ENCODE results near the gene ANG.
"Not testable (repeated sequence)": the region's sequence is repeated elsewhere in the genome, so short reads cannot be mapped to it uniquely, and the experiment has no call there.

ANG gene

DNA sequence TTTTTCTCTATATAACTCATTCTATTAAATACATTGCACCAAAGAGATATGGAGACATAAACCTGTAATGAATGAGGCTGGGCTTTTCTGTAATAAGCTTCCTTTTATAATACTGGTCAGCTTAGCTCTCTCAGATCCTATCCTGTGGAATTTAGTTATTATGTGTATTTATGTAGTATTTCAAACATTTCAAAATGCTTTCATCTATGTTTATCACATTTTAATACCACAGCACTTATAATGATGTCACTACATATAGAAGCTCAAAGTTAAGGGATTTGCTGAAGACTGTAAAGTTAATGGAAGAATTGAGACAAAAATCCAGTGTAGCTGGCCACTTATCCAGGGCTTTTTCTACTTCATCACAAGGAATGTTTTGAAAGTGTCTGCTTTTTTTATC lies 11.4 kb downstream of the ANG start:
- DNase-seq (ENCODE audit: low spot score): no peak

DNA sequence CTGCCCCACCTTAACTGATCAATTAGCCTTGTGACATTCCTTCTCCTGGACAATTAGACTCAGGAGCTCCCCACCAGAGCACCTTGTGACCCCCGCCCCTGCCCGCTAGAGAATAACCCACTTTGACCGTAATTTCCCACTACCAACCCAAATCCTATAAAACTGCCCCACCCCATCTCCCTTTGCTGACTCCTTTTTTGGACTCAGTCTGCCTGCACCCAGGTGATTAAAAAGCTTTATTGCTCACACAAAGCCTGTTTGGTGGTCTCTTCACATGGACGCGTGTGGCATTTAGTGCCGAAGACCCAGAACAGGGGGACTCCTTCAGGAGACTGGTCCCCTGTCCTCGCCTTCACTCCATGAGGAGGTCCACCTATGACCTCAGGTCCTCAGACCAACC lies 12.4 kb downstream of the ANG start:
- not testable (repeated sequence) for DNase-seq (ENCODE audit: low spot score)

DNA sequence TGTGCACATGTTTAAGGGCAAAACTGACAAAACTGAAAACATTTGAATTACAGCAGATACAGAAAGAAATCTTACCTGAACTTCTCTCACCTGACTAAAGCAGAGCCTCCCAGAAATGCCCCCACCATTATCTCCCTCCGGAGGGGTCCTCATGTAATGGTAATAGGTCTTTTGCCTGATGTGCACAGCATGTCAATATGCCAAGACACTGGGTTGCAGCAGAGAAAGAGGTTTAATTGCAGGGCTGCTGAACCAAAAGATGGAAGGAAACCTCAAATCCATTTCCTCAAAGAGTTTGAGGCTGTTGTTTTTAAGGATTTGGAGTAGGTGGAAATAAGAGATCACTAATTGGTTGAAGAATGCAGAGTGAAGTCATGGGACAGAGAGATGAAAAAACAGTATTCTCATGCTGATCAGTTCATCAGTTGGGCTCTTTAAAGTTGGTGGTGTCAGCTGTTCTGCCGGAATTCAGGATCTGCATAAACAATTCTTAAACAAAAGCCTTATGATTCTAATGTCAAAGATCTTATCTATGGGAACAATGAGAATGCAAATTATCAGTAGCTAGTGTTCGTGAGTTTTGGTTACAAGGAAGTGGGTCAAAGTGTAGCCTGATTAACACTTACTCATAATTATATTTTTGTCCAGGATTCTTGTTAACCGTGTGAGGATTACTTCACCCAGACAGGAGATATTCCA lies 18.2 kb downstream of the ANG start:
- no peak for DNase-seq (ENCODE audit: low spot score)

DNA sequence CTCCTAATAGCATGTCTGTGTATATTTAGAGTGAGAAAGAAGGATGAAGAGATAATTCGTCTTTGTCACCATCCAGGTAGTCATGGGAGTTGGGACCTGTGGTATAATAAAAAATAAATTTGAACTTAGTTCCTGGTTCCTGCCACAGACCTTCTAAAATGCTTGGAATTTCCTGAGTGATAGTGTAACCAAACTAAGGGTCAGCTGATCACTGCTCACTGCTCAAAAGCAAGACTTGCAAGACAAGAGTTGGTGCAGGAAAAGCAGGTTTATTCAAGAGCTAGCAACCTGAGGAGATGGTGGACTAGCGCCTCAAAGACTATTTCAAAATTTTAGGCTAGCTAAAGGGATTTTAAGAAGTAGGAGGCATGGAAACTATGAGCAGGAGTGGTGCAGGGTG lies 19.1 kb downstream of the ANG start:
- no peak for DNase-seq (ENCODE audit: low spot score)

GRCh38 chr14:20711261-20711660 lies 22.7 kb downstream of the ANG start:
- no peak for DNase-seq (ENCODE audit: low spot score)

DNA sequence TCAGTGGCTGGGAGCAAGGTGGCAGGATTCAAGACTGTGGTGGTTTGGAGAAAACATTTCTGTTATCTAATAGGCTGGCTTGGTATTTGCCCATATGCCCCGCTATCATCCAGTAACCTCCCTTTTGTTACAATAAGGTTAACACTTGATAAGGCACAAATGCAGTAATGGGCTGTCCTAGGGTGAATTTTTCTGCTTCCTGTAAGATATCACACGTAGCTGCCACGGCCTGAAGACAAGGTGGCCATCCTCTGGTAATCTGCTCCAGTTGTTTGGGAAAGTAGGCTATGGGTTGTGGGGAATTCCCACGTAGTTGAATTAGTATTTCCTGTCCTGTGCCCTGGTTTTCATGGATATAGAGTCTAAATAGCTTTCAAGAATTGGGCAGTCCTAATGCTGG lies 23.1 kb downstream of the ANG start:
- DNase-seq (ENCODE audit: low spot score): no peak

DNA sequence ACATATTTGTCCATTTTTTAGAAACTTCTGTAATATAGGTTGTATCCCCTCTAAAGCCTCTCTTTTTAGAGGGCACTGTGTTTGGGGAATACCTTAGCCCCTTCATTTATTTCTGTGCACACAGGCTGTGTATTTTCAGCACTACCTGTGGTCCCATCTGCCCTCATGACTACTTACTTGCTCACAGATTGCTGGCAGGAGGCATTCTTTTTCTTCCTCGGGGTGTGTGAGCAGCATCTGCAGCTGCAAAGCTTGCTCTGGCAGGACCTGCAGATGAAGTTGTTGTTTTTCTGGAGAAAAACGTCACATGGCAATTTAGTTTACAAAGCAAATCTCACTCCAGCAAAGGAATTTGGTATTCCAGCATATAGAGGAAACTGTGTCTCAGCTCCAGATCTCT lies 24.3 kb downstream of the ANG start:
- no peak for DNase-seq (ENCODE audit: low spot score)

DNA sequence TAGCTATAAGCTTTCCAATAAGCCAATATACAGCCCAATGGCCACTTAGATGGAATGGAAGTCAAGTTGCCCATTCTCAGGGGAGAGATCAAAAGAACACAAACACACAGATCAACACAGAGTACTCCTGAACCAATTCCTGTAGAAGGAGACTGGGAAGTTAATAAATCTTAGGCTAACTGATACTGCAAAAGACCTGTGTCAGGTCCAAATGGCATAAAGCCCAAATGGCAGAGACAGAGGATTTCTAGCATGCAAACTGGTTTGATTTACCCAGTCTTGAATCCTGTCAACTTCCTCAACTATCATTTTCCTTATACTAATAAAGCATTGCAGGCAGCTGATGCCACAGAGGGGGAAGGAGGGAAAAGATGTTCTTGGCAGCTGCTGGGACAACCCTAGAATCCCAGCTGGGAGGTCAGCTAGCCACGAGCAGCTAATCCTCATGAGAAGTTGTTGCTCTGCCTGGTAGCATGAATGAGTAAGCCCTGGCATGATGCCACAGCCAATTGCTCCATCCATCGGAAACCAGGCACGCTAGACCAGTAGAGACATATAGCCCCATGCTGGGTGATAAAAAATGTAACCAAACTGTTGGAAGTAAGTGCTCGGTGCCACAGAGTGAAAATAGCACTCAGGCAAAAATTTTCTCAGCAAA lies 26.2 kb downstream of the ANG start:
- peak; percentile 38 for DNase-seq (ENCODE audit: low spot score)

- no peak for DNase-seq (ENCODE audit: low spot score)
Measured at GRCh38 chr14:20719777-20720176, 31.2 kb downstream of the ANG start.

DNA sequence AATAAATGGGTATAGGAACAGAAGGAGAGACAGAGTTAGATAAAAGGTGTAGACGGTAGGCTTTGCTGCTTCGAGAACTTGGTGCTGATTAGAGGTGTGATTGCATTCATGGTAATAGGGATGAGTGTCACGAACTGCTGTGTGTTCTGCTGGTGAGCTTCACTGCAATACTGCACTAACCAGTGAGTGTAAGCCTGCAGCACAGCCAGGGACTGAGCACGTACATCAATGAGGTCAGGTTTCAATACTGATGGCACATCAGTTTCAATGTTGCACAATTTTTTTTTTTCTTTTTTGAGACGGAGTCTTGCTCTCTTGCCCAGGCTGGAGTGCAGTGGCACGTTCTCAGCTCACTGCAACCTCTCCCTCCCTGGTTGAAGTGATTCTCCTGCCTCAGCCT lies 32.2 kb downstream of the ANG start:
- DNase-seq (ENCODE audit: low spot score): no peak

GRCh38 chr14:20722016-20722415 lies 33.5 kb downstream of the ANG start:
- no peak for DNase-seq (ENCODE audit: low spot score)

GRCh38 chr14:20723488-20723887 lies 34.9 kb downstream of the ANG start:
- no peak for DNase-seq (ENCODE audit: low spot score)

- DNase-seq (ENCODE audit: low spot score): not testable (repeated sequence)
Measured at GRCh38 chr14:20726121-20726520, 37.6 kb downstream of the ANG start.

- no peak for DNase-seq (ENCODE audit: low spot score)
Measured at GRCh38 chr14:20726531-20726930, 38.0 kb downstream of the ANG start.

DNA sequence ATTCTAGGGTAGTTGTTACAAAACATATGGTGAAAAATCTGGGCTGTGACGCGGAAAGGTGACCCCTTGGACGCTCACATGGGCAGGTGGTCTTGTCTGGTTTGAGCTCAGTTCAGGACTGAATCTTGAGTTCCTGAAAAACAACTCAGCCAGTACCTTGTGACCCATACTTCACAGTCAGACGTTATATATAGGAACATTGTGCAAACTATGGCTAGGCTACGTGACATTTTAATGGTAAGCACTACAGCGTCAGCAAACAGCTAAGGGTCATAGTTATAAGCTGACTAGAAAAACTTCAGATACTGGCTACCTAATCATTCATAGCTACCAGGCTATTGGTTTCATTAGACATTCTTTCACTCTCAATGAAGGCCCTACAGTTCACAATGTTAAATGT lies 42.3 kb downstream of the ANG start:
- no peak for DNase-seq (ENCODE audit: low spot score)

GRCh38 chr14:20732477-20732876 lies 43.9 kb downstream of the ANG start:
- no peak for DNase-seq (ENCODE audit: low spot score)

- no peak for DNase-seq (ENCODE audit: low spot score)
Measured at GRCh38 chr14:20732979-20733635, 44.5 kb downstream of the ANG start.

DNA sequence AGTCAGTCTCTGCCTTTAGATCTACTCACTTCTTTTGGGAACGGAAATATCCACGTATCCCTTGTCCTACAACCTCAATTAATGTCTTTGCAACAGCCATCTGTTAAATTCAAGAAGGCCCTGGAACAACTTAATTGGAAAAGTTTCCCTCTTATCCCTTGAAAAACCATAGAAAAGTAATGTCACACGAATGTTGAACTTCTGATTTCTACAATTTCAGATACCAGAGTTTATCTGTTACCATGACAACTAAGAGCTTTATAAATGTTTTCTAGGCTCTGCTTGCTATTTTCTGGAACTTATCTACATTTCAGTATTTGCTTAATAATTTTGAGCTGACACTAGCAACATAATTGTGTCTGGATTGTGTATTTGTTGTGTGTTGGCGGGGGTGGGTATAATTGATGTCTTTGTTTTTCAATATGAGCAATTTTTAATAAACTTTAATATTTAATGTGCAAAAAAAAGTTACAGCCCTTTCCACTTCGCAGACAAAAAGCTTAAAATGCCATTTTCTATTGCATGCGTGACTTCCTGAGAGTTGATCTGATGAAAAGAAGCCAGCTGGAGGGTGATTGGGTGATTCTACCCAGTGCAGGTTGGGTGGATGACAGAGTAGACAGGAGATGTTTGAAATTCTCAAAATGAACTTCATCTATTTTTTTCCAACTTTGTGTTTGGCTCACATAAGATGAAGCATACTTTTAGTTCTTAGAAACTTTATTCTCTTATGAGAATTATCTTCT lies 45.3 kb downstream of the ANG start:
- no peak for DNase-seq (ENCODE audit: low spot score)

- DNase-seq (ENCODE audit: low spot score): no peak
Measured at GRCh38 chr14:20734430-20734806, 45.9 kb downstream of the ANG start.

DNA sequence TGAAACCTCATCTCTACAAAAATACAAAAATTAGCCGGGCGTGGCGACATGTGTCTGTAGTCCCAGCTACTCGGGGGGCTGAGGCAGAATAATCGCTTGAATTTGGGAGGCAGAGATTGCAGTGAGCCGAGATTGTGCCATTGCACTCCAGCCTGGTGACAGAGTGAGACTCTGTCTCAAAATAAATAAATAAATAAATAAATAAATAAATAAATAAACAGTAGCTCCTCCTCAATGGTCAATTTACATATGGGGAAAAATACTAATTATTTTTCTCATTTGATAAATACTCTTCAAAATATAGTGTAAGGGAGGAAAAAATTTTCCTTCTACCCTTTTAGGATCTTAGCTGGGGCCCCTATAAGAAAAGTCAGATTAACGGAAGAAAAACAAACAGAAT lies 49.7 kb downstream of the ANG start:
- DNase-seq (ENCODE audit: low spot score): not testable (repeated sequence)

GRCh38 chr14:20742132-20742531 lies 53.6 kb downstream of the ANG start:
- DNase-seq (ENCODE audit: low spot score): no peak

DNA sequence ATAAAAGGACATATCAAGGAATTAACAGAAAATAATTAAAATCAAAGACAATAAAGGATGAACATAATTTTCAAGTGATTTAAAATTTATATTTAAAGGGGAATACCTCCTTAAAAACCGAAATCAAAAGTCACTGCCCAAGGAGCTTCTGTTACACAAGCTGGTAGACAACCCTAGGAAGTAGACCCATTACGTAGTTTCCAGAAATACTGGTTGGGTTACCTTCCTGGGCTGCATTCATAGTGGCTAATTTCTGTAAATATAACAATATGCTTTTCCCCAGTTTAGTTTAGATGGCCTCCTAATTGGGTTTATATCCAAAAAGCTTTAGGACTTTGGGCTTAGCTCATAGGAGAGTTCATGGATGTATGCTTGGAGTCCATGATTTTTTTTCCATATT lies 55.0 kb downstream of the ANG start:
- no peak for DNase-seq (ENCODE audit: low spot score)

Measured in AG08396 (cell line).